H9 (cell line): ENCODE data around the gene LCE6A. TPM values are rescaled to one million over a fixed set of nuclear protein-coding genes. Genes with fewer than 3 reads are reported as not detected.
A peak's percentile ranks its signal among the peaks of the same experiment; 100 is the strongest.

Source experiments
- DNase-seq: peaks from one replicate; pipeline ENCODE4 v3.0.0-alpha.2; 2017
- H2AFZ ChIP-seq: one replicate; pipeline ENCODE4 v1.6.1; 2013; ENCODE audit warnings: mild to moderate bottlenecking, low read length, control low read depth, moderate library complexity
- H2AK5ac ChIP-seq: 2 replicates; pipeline ENCODE4 v1.6.1; 2013; ENCODE audit warnings: low read length, control low read depth, mixed read lengths; ENCODE audit not compliant: insufficient read length
- H2BK120ac ChIP-seq: one replicate; pipeline ENCODE4 v1.6.1; 2013; ENCODE audit warnings: low read depth, mild to moderate bottlenecking, low read length, control low read depth, inconsistent platforms; ENCODE audit not compliant: poor library complexity, severe bottlenecking
- H2BK12ac ChIP-seq: 2 replicates; pipeline ENCODE4 v1.6.1; 2013; ENCODE audit warnings: low read length, control low read depth, mixed read lengths, low read depth; ENCODE audit not compliant: insufficient read length
- H2BK15ac ChIP-seq: 2 replicates; pipeline ENCODE4 v1.6.1; 2013; ENCODE audit warnings: low read depth, low read length, control low read depth
- H2BK20ac ChIP-seq: one replicate; pipeline ENCODE4 v1.6.1; 2013; ENCODE audit warnings: low read depth, mild to moderate bottlenecking, low read length, control low read depth, inconsistent platforms; ENCODE audit not compliant: poor library complexity, severe bottlenecking
- H2BK5ac ChIP-seq: 2 replicates; pipeline ENCODE4 v1.6.1; 2013; ENCODE audit warnings: low read length, control low read depth, mixed read lengths; ENCODE audit not compliant: insufficient read length
- H3K14ac ChIP-seq: 2 replicates; pipeline ENCODE4 v1.6.1; 2013; ENCODE audit warnings: low read length, control low read depth; ENCODE audit not compliant: insufficient read depth
- H3K18ac ChIP-seq: 2 replicates; pipeline ENCODE4 v1.6.1; 2013; ENCODE audit warnings: low read depth, mild to moderate bottlenecking, mixed read lengths, low read length, control low read depth; ENCODE audit not compliant: insufficient read length
- H3K23ac ChIP-seq: 2 replicates; pipeline ENCODE4 v1.6.1; 2013; ENCODE audit warnings: low read length, control low read depth, mixed read lengths, low read depth; ENCODE audit not compliant: insufficient read length
- H3K23me2 ChIP-seq: 2 replicates; pipeline ENCODE4 v1.6.1; 2013; ENCODE audit warnings: low read depth, mild to moderate bottlenecking, mixed read lengths, low read length, control low read depth; ENCODE audit not compliant: insufficient read length, poor library complexity, severe bottlenecking
- H3K27ac ChIP-seq: 2 replicates; pipeline ENCODE4 v1.5.1; 2013; ENCODE audit warnings: low read length, control low read depth, mixed read lengths, low read depth; ENCODE audit not compliant: insufficient read length
- H3K27me3 ChIP-seq: 2 replicates; pipeline ENCODE4 v1.6.1; 2013; ENCODE audit warnings: low read length, control low read depth, inconsistent platforms; ENCODE audit not compliant: insufficient read depth
- H3K4ac ChIP-seq: 2 replicates; pipeline ENCODE4 v1.6.1; 2013; ENCODE audit warnings: low read depth, mild to moderate bottlenecking, control low read depth, inconsistent platforms, low read length, moderate library complexity
- H3K4me1 ChIP-seq: 2 replicates; pipeline ENCODE4 v1.6.1; 2013; ENCODE audit warnings: low read length, control low read depth, inconsistent platforms; ENCODE audit not compliant: insufficient read depth
- H3K4me2 ChIP-seq: 2 replicates; pipeline ENCODE4 v1.6.1; 2013; ENCODE audit warnings: low read length, control low read depth, mixed read lengths; ENCODE audit not compliant: insufficient read length, insufficient read depth
- H3K56ac ChIP-seq: 2 replicates; pipeline ENCODE4 v1.6.1; 2013; ENCODE audit warnings: low read depth, mild to moderate bottlenecking, mixed read lengths, low read length, control low read depth; ENCODE audit not compliant: insufficient read length
- H3K79me1 ChIP-seq: 2 replicates; pipeline ENCODE4 v1.6.1; 2013; ENCODE audit warnings: low read depth, mild to moderate bottlenecking, moderate library complexity, low read length, control low read depth, inconsistent platforms; ENCODE audit not compliant: insufficient read depth, poor library complexity, severe bottlenecking
- H3K79me2 ChIP-seq: 2 replicates; pipeline ENCODE4 v1.6.1; 2013; ENCODE audit warnings: low read length, control low read depth, inconsistent platforms; ENCODE audit not compliant: insufficient read depth
- H3K9ac ChIP-seq: 2 replicates; pipeline ENCODE4 v1.6.1; 2013; ENCODE audit warnings: low read length, control low read depth, mixed read lengths; ENCODE audit not compliant: insufficient read length; ENCODE audit errors: extremely low read depth
- H3K9me3 ChIP-seq: one replicate; pipeline ENCODE4 v1.6.1; 2013; ENCODE audit warnings: low read depth, low read length, inconsistent platforms; ENCODE audit not compliant: control insufficient read depth
- H3T11ph ChIP-seq: one replicate; pipeline ENCODE4 v1.6.1; 2013; ENCODE audit warnings: mild to moderate bottlenecking, low read length, control low read depth, inconsistent platforms
- H4K20me1 ChIP-seq: one replicate; pipeline ENCODE4 v1.6.1; 2013; ENCODE audit not compliant: control insufficient read depth, insufficient read length, insufficient read depth
- H4K5ac ChIP-seq: 2 replicates; pipeline ENCODE4 v1.6.1; 2013; ENCODE audit warnings: low read depth, mild to moderate bottlenecking, mixed read lengths, low read length, control low read depth; ENCODE audit not compliant: insufficient read length
- H4K8ac ChIP-seq: replicated peaks from 2 replicates; pipeline ENCODE4 v1.6.1; 2013; ENCODE audit warnings: low read length, control low read depth, mixed read lengths, low read depth; ENCODE audit not compliant: insufficient read length
- H4K91ac ChIP-seq: 2 replicates; pipeline ENCODE4 v1.6.1; 2013; ENCODE audit warnings: low read depth, mild to moderate bottlenecking, moderate library complexity, mixed read lengths, low read length, control low read depth; ENCODE audit not compliant: insufficient read length
- H3K27ac Mint-ChIP-seq, 3 experiments: 2 replicates in 2 of 3; 3 replicates in 1 of 3; pipeline ENCODE4 v1.8.0; 2020 to 2021; ENCODE audit warnings: mixed read lengths in 3 of 3, mild to moderate bottlenecking in 1 of 3, moderate library complexity in 1 of 3
- H3K27me3 Mint-ChIP-seq: 2 replicates; pipeline ENCODE4 v1.8.0; 2021; ENCODE audit warnings: low read depth, mild to moderate bottlenecking, moderate library complexity, mixed read lengths
- H3K36me3 Mint-ChIP-seq, 3 experiments: 2 replicates in 2 of 3; 3 replicates in 1 of 3; pipeline ENCODE4 v1.8.0; 2020 to 2021; ENCODE audit warnings: low read depth in 3 of 3, mixed read lengths in 3 of 3; ENCODE audit not compliant: insufficient read depth in 1 of 3
- H3K4me1 Mint-ChIP-seq, 2 experiments: 2 replicates each; pipeline ENCODE4 v1.8.0; 2020; ENCODE audit warnings: mixed read lengths in 2 of 2
- H3K4me3 Mint-ChIP-seq, 2 experiments: 2 replicates in 1 of 2; 3 replicates in 1 of 2; pipeline ENCODE4 v1.8.0; 2020 to 2021; ENCODE audit warnings: mild to moderate bottlenecking in 2 of 2, mixed read lengths in 2 of 2, moderate library complexity in 1 of 2
- H3K9me3 Mint-ChIP-seq, 2 experiments: 2 replicates in 1 of 2; 3 replicates in 1 of 2; pipeline ENCODE4 v1.8.0; 2020; ENCODE audit warnings: mild to moderate bottlenecking in 2 of 2, mixed read lengths in 2 of 2, moderate library complexity in 1 of 2
- CTCF ChIP-seq: fragments of 200-600 bp; sonication (generic); conservative IDR thresholded peaks from 3 replicates; pipeline ENCODE4 v1.8.0; 2021; ENCODE audit warnings: antibody characterized with exemption, mild to moderate bottlenecking
- whole genome bisulfite sequencing: extraction: QIAGEN DNeasy Blood & Tissue Kit; methylation state at CpG from one replicate; pipeline ENCODE4 v1.1.7; 2013; ENCODE audit warnings: missing lambda C conversion rate, low lambda C conversion rate, mixed read lengths; ENCODE audit not compliant: insufficient read length; ENCODE audit errors: extremely low coverage; 5-methylcytosine and 5-hydroxymethylcytosine counted together
- total RNA-seq: library from RNA; stranded (reverse); gene quantifications from 2 replicates; pipeline ENCODE4 v1.2.1, GENCODE V29; 2021

The LCE6A gene
- total RNA-seq, 1 experiment from 2014 or later: not detected

- no peak overlapping the region for H3K14ac ChIP-seq
- Mint-ChIP-seq H3K27me3 (peaks cover 2% of the 10 kb centered on the region), H3K27ac (no peak overlapping the region), H3K4me1 (no peaks in the 10 kb centered on the region), H3K4me3 (peak overlapping the region in 1 of 2 experiments; percentile 34; a peak in 1 of 5 replicates), H3K36me3 (peaks cover 0 to 19% (median 0%) of the 10 kb centered on the region in 3 experiments; a peak in 3 of 7 replicates), H3K9me3 (peaks cover 85 to 90% of the 10 kb centered on the region in 2 experiments)
- H2AFZ ChIP-seq: no peak overlapping the region
- H4K5ac ChIP-seq: no peak overlapping the region
- no peak overlapping the region for H2BK20ac ChIP-seq
- H3K18ac ChIP-seq: no peak overlapping the region
- H2AK5ac ChIP-seq: no peak overlapping the region
- no CpG with 5 or more reads among the region's 8 CpGs for WGBS
- no peak overlapping the region for H3K4me2 ChIP-seq
- no peak overlapping the region for H3K9ac ChIP-seq
- no peak overlapping the region for H4K8ac ChIP-seq
- no peak overlapping the region for H2BK5ac ChIP-seq
- no peaks in the 10 kb centered on the region for H3K27me3 ChIP-seq
- no peaks in the 10 kb centered on the region for H4K20me1 ChIP-seq
- H3K4ac ChIP-seq: no peak overlapping the region
- no peak overlapping the region for H3K27ac ChIP-seq
- no peaks in the 10 kb centered on the region for H3K9me3 ChIP-seq
- H3K56ac ChIP-seq: no peak overlapping the region
- H2BK15ac ChIP-seq: no peak overlapping the region
- no peak overlapping the region for H2BK120ac ChIP-seq
- TF ChIP-seq CTCF: no peak
- H3K4me1 ChIP-seq: no peaks in the 10 kb centered on the region
- no peak overlapping the region for H4K91ac ChIP-seq
- no peak for DNase-seq
- no peak overlapping the region for H3T11ph ChIP-seq
- H3K79me2 ChIP-seq: no peaks in the 10 kb centered on the region
- H3K23ac ChIP-seq: no peak overlapping the region
- no peaks in the 10 kb centered on the region for H3K23me2 ChIP-seq
- no peak overlapping the region for H2BK12ac ChIP-seq
- H3K79me1 ChIP-seq: no peaks in the 10 kb centered on the region
These were observed 44.2 kb downstream of the LCE6A start for GRCh38 chr1:152886758-152887409.
